HG02571 (cell line): ENCODE data around the gene KDM2A.
A peak's percentile ranks its signal among the peaks of the same experiment; 100 is the strongest.

Experiments used
- ATAC-seq: cut with Tn5 transposase; IDR thresholded peaks from one replicate; pipeline ENCODE4 v1.9.1; 2021; ENCODE audit warnings: mild to moderate bottlenecking, moderate library complexity; ENCODE audit not compliant: unreplicated experiment

KDM2A gene

DNA sequence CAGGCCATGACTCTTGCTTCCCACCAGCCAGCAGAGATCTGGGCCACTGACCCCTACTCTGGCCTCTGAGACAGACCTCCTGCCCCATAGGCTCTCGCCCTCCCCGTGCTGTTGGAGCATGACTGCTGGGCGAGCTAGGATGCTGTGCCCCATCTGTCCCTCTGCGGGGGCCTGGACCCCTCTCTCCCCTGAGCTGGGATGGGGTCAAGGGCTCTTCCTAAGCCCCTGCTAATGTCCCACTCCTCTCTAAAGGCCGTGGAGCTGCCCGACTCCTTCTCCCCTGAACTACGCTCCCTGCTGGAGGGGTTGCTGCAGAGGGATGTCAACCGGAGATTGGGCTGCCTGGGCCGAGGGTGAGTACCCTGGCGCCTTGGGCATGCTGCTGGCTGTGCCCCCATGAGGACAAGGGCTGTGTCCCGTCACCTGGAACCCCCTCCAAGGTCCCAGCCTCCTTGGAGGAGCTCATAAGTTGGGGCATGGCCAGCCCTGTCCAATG lies 163.9 kb downstream of the KDM2A start:
- ATAC-seq, result no peak

DNA sequence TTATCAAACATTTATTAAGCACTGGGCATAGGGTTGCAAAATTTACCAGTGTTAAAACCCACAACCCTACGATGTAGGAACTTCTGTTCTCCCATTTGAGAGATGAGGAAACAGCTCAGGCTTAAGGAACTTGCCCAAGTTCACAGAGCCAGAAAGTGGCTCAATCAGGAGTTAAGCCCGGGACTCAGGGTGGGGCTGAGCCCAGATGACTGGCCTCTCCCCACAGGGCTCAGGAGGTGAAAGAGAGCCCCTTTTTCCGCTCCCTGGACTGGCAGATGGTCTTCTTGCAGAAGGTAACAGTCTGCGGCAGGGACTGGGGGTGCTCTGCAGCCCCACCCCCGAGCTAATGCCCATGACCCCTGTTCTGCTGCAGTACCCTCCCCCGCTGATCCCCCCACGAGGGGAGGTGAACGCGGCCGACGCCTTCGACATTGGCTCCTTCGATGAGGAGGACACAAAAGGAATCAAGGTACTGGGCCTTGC lies 164.5 kb downstream of the KDM2A start:
- no peak for ATAC-seq

DNA sequence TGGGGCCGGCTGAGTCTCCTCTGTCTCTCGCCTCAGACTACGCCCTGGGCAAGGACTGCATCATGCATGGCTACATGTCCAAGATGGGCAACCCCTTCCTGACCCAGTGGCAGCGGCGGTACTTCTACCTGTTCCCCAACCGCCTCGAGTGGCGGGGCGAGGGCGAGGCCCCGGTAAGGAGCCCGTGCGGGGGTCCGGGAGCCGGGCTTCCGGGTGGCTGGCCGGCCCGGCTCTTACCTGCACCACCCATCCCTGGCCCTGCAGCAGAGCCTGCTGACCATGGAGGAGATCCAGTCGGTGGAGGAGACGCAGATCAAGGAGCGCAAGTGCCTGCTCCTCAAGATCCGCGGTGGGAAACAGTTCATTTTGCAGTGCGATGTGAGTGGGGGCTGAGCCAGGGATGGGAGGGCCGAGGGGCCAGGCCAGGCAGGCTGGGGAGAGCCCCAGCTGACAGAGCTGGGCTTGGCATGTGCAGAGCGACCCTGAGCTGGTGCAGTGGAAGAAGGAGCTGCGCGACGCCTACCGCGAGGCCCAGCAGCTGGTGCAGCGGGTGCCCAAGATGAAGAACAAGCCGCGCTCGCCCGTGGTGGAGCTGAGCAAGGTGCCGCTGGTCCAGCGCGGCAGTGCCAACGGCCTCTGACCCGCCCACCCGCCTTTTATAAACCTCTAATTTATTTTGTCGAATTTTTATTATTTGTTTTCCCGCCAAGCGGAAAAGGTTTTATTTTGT lies 165.9 kb downstream of the KDM2A start:
- ATAC-seq, result no peak

DNA sequence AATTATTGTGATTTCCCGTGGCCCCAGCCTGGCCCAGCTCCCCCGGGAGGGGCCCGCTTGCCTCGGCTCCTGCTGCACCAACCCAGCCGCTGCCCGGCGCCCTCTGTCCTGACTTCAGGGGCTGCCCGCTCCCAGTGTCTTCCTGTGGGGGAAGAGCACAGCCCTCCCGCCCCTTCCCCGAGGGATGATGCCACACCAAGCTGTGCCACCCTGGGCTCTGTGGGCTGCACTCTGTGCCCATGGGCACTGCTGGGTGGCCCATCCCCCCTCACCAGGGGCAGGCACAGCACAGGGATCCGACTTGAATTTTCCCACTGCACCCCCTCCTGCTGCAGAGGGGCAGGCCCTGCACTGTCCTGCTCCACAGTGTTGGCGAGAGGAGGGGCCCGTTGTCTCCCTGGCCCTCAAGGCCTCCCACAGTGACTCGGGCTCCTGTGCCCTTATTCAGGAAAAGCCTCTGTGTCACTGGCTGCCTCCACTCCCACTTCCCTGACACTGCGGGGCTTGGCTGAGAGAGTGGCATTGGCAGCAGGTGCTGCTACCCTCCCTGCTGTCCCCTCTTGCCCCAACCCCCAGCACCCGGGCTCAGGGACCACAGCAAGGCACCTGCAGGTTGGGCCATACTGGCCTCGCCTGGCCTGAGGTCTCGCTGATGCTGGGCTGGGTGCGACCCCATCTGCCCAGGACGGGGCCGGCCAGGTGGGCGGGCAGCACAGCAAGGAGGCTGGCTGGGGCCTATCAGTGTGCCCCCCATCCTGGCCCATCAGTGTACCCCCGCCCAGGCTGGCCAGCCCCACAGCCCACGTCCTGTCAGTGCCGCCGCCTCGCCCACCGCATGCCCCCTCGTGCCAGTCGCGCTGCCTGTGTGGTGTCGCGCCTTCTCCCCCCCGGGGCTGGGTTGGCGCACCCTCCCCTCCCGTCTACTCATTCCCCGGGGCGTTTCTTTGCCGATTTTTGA lies 166.8 kb downstream of the KDM2A start:
- no peak for ATAC-seq

GRCh38 chr11:67286621-67287333 lies 167.7 kb downstream of the KDM2A start:
- ATAC-seq, result no peak

DNA sequence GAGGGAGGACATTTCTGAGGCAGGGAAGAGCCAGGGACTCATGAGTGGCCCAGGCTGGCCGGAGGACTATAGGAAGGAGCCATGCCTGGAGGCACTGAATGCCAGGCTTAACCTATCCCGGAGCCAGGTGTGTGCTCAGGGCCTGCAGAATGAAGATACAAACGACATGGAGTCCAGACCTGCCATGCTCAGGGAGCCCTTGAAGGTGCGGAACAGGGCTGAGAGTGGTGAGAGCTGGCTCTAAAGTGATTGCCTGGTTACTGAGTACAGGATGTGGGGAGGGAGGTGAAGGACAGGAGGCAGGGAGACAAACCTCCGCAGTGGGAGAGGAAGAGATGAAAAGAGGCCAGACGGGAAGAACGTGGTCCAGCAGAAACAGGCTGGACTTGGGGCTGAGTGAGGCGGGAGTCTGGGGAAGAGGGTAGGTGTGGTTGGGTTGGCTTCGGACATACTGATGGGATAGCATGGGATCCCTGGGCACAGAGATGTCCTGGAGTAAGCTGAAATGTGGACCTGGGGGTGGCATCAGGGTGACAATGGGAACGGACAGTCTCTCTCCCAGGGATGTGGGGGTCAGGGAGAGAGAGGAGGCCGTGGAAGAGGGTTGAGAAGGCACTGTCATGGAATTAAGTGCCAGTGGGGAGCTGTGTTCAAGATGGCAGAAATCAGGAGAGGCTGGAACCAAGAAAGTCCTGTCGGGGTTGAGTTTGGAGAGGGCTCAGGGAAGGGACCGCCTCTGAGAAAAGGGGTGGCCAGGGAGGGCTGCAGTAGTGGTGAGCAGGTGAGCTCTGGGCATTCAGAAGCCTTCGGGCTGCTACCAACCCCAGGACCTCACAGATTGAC lies 168.5 kb downstream of the KDM2A start:
- ATAC-seq, result no peak

- no peak for ATAC-seq
Observed at GRCh38 chr11:67288198-67288451, 169.1 kb downstream of the KDM2A start.

- ATAC-seq, result peak; percentile 53
Observed at GRCh38 chr11:67288452-67289225, 169.6 kb downstream of the KDM2A start.

GRCh38 chr11:67289226-67289650 lies 170.2 kb downstream of the KDM2A start, which contains the start of gene ANKRD13D:
Gene ANKRD13D (plus strand): TSS chr11:67289303. CDS start chr11:67289461, 158 bp downstream.
- ATAC-seq, result no peak

DNA sequence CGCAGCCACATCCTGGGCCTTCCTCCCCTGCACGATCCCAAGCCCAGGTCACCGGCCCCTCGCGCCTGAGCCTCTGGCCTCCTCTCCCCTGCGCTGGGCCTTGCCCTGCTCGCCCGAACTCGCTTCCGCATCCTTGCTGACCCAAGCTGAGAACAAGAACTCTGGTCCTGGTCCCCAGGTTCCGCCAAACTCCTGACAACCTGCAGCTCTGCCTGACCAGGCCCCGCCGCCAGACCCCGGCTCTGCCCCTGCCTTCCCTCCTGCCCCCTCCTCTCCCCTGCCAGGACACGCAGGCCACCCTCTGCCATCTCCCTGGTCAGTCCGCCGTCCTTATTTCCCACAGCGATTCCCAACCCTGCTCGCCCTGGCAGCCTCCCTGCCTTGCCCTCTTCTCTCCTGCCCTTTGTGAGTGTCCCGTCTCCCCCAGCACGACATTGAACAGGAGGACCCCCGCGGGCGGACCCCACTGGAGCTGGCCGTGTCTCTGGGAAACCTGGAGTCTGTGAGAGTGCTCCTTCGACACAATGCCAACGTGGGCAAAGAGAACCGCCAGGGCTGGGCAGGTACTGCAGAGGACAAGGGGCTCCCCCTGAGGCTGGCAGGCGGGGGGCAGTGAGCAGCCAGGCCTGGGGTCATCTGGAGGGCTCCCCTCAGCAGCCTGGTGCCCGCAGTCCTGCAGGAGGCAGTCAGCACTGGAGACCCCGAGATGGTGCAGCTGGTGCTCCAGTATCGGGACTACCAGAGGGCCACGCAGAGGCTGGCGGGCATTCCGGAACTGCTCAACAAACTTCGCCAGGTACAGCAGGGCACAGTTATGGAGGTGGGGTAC lies 170.8 kb downstream of the KDM2A start:
- peak; percentile 2 for ATAC-seq

DNA sequence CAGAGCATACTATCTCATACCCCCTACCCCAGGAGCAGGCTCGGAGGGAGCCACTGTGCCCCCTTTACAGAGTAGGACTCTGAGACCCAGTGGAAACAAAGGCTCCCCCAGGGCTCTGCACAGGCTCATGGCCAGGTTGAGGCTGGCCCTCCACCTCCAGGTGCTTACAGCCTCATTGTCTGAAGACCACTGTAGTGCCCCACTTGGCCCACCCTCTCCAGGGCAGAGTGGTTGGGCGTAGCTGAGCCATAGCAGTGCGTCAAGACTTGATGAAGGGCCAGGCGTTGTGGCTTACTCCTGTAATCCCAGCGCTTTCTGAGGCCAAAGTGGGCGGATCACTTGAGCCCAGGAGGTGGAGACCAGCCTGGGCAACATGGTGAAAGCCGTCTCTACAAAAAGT lies 171.7 kb downstream of the KDM2A start:
- ATAC-seq, result no peak

GRCh38 chr11:67291481-67292381 lies 172.7 kb downstream of the KDM2A start:
- ATAC-seq, result no peak

DNA sequence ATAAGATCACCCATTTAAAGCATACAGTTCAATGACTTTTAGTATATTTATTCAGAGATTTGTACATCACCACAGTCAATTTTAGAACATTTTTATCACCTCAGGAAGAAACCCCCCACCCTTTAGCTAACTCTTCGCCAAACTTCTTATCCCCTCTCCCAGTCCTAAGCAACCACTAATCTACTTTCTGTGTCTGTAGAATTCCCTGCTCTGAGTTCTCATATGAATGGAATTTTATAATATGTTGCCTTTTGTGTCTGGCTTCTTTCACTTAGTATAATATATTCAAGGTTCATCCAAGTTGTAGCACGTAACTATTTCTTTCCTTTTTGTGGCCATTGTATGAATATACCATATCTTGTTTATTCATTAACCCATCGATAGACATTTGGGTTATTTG lies 173.6 kb downstream of the KDM2A start:
- no peak for ATAC-seq

- ATAC-seq, result no peak
Observed at GRCh38 chr11:67293090-67293489, 174.0 kb downstream of the KDM2A start.

- no peak for ATAC-seq
Observed at GRCh38 chr11:67295846-67296245, 176.8 kb downstream of the KDM2A start.

GRCh38 chr11:67298786-67299185 lies 179.7 kb downstream of the KDM2A start:
- no peak for ATAC-seq

DNA sequence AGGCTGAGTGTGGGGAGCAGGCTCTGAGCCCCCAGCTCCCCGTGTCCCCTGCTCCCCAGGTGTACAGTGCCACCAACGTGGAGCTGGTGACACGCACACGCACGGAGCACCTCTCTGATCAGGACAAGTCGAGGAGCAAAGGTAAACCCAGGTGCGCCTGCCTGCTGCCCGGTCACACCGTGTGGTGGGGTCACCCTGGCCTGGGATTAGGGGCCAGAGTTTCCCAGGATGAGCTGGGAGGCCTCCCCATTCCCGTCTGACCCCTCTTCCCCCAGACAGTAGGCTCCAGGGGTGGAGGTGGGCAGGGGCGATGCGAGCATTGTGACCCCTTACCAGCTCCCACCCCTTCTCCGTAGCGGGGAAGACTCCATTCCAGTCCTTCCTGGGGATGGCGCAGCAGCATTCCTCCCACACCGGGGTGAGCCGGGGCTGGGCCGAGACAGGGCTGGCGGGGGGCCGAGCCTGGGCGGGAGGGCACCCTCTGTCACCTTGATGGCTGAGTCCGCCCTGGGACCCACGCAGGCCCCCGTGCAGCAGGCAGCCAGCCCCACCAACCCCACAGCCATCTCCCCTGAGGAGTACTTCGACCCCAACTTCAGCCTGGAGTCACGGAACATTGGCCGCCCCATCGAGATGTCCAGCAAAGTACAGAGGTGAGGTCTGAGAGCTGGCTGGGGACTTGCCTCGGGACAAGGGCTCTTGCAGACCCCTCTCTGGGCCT lies 180.6 kb downstream of the KDM2A start:
- no peak for ATAC-seq
